ENCODE results near the gene SEC24A.
"Not testable (repeated sequence)": the region's sequence is repeated elsewhere in the genome, so short reads cannot be mapped to it uniquely, and the experiment has no call there.

Gene SEC24A

DNA sequence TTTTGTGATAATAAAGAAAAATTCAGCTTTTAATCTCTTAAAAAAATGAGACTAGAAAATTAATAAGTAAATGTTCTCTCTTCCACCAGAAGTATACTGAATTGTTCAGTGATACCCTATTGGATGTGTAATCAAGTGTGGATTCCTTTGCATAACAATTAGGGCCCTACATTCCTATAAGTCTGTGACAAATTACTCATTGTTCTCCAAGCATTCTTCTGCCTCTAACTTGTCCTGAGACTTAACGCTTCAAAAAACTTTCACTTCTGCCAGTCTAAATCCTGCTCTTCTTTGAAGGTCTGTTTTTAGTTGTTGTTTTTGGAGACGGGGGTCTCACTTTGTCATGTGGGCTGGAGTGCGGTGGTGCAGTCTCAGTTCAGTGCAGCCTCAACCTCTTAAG, 100.8 kb downstream of the SEC24A start:
- no peak for DNase-seq (ENCODE audit: low spot score)

DNA sequence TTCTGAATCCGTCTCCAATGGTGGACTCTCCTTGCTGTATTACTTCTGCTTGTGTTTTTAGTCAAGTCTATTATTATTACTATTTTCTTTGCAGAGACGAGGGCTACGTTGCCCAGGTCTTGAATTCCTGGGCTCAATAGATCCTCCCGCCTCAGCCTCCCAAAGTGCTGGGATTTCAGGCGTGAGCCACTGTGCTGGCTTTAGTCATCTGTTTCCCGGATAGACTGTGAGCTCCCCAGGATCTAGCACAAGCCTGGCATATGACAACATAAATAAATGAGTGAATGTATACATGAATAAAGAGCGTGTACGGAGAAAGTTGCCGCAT, 109.6 kb downstream of the SEC24A start:
- no peak for DNase-seq (ENCODE audit: low spot score)

DNA sequence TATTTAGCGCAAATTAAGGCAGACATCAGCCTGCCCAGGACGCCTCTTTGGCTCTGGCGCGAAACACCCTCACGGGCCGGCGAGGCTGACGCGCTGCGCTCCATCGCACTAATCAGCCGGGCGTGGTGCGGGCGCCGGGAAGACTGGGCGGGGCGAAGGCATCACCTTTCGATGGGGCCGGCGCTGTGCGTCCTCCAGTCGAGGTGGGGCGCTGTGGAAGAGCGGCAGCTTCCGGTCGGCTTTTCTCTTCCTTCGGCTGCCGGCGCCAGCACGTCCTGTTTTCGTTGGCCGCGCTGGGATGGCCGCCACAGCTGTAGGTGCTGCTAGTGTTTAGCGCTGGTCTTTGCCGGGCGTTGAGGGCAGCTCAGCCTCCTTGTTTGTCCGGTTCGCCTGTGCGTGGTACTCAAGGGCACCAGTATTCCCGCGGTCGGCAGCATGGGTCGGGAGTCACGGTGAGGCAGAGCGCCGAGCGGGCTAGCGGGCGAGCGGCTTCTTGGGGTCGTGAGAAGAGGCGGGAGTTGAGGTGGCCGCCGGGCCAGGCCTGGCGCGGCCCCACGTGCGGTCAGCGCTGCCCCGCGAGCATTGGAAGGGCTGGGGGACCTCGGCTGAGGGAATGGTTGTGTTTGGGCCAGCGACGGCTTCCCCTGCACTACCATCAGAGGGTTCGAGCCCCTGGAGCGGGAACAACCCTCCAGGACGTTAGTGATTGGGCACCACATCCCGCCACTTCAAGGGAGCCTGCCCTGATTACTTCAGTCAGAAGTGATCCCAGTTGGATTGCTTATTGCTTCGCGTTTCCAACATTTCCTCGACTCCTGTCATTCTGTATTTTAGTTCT, 110.1 kb downstream of the SEC24A start, which contains the start of gene DDX46:
Gene DDX46, plus strand, starts transcription at position 276 of the 838 bp plus-strand sequence. Its CDS starts 160 bp downstream, at position 436.
- peak; percentile 97 for DNase-seq (ENCODE audit: low spot score)

DNA sequence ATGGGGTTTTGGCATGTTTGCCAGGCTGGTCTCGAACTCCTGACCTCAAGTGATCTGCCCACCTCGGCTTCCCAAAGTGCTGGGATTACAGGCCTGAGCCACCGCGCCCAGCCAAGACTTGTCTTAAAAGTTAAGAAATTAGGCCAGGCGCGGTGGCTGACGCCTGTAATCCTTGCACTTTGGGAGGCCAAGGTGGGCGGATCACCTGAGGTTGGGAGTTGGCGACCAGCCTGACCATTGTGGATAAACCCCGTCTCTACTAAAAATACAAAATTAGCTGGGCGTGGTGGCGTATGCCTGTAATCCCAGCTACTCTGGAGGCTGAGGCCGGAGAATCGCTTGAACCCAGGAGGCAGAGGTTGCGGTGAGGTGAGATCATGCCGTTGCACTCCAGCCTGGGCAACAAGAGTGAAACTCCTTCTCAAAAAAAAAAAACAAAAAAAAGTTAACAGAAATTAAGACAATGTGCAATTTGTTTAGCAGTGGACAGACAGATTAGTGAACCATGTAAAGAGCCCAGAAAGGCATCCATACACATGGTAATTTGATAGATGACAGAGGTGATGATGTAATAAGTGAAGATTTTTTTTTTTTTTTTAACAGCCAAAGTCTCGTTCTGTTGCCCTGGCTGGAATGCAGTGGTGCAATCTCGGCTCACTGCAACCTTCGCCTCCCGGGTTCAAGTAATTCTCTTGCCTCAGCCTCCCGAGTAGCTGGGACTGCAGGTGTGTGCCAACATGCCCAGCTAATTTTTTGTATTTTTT, 119.1 kb downstream of the SEC24A start:
- not testable (repeated sequence) for DNase-seq (ENCODE audit: low spot score)

DNA sequence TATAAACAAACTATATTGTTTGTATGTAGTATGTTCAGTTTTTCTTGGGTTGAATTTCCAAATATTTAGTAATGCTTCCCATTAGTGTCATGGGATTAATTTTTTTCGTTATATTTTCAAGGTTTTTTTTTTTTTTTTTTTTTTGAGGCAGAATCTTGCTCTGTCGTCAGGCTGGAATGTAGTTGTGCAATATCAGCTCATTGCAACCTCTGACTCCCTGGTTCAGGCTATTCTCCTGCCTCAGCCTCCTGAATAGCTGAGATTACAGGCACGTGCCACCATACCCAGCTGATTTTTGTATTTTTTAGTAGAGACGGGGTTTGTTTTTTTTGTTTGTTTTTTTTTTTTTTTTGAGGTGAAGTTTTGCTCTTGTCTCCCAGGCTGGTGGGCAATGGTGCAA, 120.6 kb downstream of the SEC24A start:
- DNase-seq (ENCODE audit: low spot score): no peak

DNA sequence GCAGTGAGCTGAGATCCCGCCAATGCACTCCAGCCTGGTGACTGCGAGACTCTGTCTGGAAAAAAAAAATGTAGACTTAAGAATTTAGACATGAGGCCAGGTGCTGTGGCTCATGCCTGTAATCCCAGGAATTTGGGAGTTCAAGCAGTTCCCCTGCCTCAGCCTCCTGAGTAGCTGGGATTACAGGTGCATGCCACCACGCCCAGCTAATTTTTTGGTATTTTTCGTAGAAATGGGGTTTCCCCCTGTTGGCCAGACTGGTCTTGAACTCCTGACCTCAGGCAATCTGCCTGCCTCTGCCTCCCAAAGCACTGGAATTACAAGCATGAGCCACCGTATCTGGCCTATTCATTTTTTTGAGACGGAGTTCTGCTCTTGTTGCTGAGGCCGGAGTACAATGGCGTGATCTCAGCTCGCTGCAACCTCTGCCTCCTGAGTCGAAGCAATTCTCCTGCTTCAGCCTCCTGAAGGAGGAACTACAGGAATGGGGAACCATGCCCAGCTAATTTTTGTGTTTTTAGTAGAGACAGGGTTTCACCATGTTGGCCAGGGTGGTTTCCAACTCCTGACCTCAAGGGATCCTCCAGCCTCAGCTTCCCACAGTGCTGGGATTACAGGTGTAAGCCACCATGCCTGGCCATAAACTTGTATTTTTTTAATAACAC, 124.0 kb downstream of the SEC24A start:
- DNase-seq (ENCODE audit: low spot score): no peak

DNA sequence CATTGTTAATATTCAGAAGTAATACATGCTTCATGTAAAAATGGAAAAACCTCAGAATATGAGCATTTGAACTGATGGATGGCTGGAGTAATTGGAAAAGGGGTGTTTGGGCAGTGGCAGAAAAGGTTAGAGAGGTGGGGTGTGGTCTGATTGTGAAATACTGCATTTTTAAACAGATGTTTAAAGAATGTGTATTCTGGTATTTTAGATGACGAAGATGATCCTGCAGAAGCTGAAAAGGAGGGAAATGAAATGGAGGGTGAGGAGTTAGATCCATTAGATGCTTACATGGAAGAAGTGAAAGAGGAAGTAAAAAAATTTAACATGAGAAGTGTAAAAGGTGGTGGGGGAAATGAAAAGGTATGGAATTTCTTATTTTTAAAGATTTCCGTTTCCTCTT, 128.8 kb downstream of the SEC24A start:
- DNase-seq (ENCODE audit: low spot score): no peak
